ENCODE results near the gene RAB1B.
A peak's percentile ranks its signal among the peaks of the same experiment; 100 is the strongest.

RAB1B gene

GRCh38 chr11:66287889-66288670 is 19.6 kb downstream of the RAB1B start:
- Histone ChIP-seq H3K79me1 (ENCODE audit: low read depth, low read length) (peaks cover 8% of the 10 kb centered on the region), H3K14ac (ENCODE audit: low read length) (peak overlapping the region; percentile 75), H3K36me3 (replicated peaks in 1 of 2; ENCODE audit: control insufficient read depth in 2 of 2, insufficient read depth in 2 of 2, low read length in 2 of 2) (peaks cover 19 to 39% of the 10 kb centered on the region in 2 donors), H2BK5ac (ENCODE audit: low read length) (peak overlapping the region; percentile 89), H3K4ac (ENCODE audit: low read length) (peak overlapping the region; percentile 30), H3K9me3 (replicated peaks in 1 of 2; ENCODE audit: control insufficient read depth in 2 of 2, insufficient read depth in 1 of 2, low read depth in 1 of 2, low read length in 2 of 2) (peaks cover 0 to 5% of the 10 kb centered on the region in 2 donors), H3K27me3 (ENCODE audit: control insufficient read depth in 3 of 3, insufficient read depth in 3 of 3, low read depth in 1 of 3, low read length in 3 of 3) (peaks cover 18 to 30% (median 30%) of the 10 kb centered on the region in 3 experiments), H4K91ac (ENCODE audit: low read depth, low read length, poor library complexity) (no peak overlapping the region), H3K9ac (ENCODE audit: low read depth, low read length, poor library complexity) (peak overlapping the region; percentile 96), H3K4me3 (ENCODE audit: low read length in 2 of 2) (peak overlapping the region; percentile 63 to 91), H3K4me2 (ENCODE audit: insufficient read depth, low read length, poor library complexity, severe bottlenecking) (peak overlapping the region; percentile 90), H2AFZ (ENCODE audit: low read length) (peak overlapping the region; percentile 87), H2BK12ac (ENCODE audit: low read length) (no peak overlapping the region), H2BK15ac (ENCODE audit: low read length) (no peak overlapping the region), H3K18ac (ENCODE audit: low read length) (peak overlapping the region; percentile 36), H4K8ac (ENCODE audit: low read depth, low read length) (no peak overlapping the region), H2BK120ac (ENCODE audit: low read depth, low read length) (peak overlapping the region; percentile 35), H3K23ac (ENCODE audit: low read depth, low read length, poor library complexity) (peak overlapping the region; percentile 95), H2AK5ac (ENCODE audit: low read depth, low read length) (peak overlapping the region; percentile 95), H3K27ac (replicated peaks; ENCODE audit: low read length) (no peak overlapping the region), H3K4me1 (ENCODE audit: control insufficient read depth in 2 of 2, insufficient read depth in 1 of 2, low read depth in 1 of 2, low read length in 2 of 2) (peaks cover 12 to 16% of the 10 kb centered on the region in 2 donors)
- WGBS, 2 donors (ENCODE audit: extremely low coverage in 2 of 2, insufficient read length in 2 of 2, insufficient replicate concordance in 1 of 2), result no CpG with 5 or more reads among the region's 20 CpGs
- no peak for DNase-seq (ENCODE audit: low spot score)

GRCh38 chr11:66288671-66289547 is 20.5 kb downstream of the RAB1B start, which contains the start of gene YIF1A:
Gene YIF1A, minus strand, starts transcription at chr11:66289143. Its CDS starts 158 bp downstream, at chr11:66288985.
- peak within 1 kb of the TSS; percentile 86 for H2BK15ac ChIP-seq (ENCODE audit: low read length)
- H3K36me3 ChIP-seq (replicated peaks in 1 of 2; ENCODE audit: control insufficient read depth in 2 of 2, insufficient read depth in 2 of 2, low read length in 2 of 2), result peaks cover 16 to 32% of the 10 kb centered on the region in 2 donors
- H2BK5ac ChIP-seq (ENCODE audit: low read length), result peak within 1 kb of the TSS; percentile 89
- peak within 1 kb of the TSS; percentile 78 for H3K27ac ChIP-seq (replicated peaks; ENCODE audit: low read length)
- peak; percentile 98 for DNase-seq (ENCODE audit: low spot score)
- peaks cover 0 to 5% of the 10 kb centered on the region in 2 donors for H3K9me3 ChIP-seq (replicated peaks in 1 of 2; ENCODE audit: control insufficient read depth in 2 of 2, insufficient read depth in 1 of 2, low read depth in 1 of 2, low read length in 2 of 2)
- H2BK12ac ChIP-seq (ENCODE audit: low read length), result no peak within 1 kb of the TSS
- H3K79me1 ChIP-seq (ENCODE audit: low read depth, low read length), result peaks cover 8% of the 10 kb centered on the region
- WGBS, 2 donors (ENCODE audit: extremely low coverage in 2 of 2, insufficient read length in 2 of 2, insufficient replicate concordance in 1 of 2), result no CpG with 5 or more reads among the region's 87 CpGs
- peaks cover 19 to 39% (median 38%) of the 10 kb centered on the region in 3 experiments for H3K27me3 ChIP-seq (ENCODE audit: control insufficient read depth in 3 of 3, insufficient read depth in 3 of 3, low read depth in 1 of 3, low read length in 3 of 3)
- peak within 1 kb of the TSS; percentile 95 for H2AK5ac ChIP-seq (ENCODE audit: low read depth, low read length)
- peaks cover 9 to 14% of the 10 kb centered on the region in 2 donors for H3K4me1 ChIP-seq (ENCODE audit: control insufficient read depth in 2 of 2, insufficient read depth in 1 of 2, low read depth in 1 of 2, low read length in 2 of 2)
- H4K91ac ChIP-seq (ENCODE audit: low read depth, low read length, poor library complexity), result no peak within 1 kb of the TSS
- H2AFZ ChIP-seq (ENCODE audit: low read length), result peak within 1 kb of the TSS; percentile 88
- H3K4ac ChIP-seq (ENCODE audit: low read length), result peak within 1 kb of the TSS; percentile 71
- peak within 1 kb of the TSS; percentile 95 for H3K4me2 ChIP-seq (ENCODE audit: insufficient read depth, low read length, poor library complexity, severe bottlenecking)
- H3K4me3 ChIP-seq (ENCODE audit: low read length in 2 of 2), result peak within 1 kb of the TSS; percentile 63 to 91
- H3K18ac ChIP-seq (ENCODE audit: low read length), result peak within 1 kb of the TSS; percentile 99
- peak within 1 kb of the TSS; percentile 95 for H3K23ac ChIP-seq (ENCODE audit: low read depth, low read length, poor library complexity)
- peak within 1 kb of the TSS; percentile 96 for H3K9ac ChIP-seq (ENCODE audit: low read depth, low read length, poor library complexity)
- peak within 1 kb of the TSS; percentile 87 for H3K14ac ChIP-seq (ENCODE audit: low read length)
- H4K8ac ChIP-seq (ENCODE audit: low read depth, low read length), result no peak within 1 kb of the TSS
- H2BK120ac ChIP-seq (ENCODE audit: low read depth, low read length), result peak within 1 kb of the TSS; percentile 35

- peaks cover 19 to 46% (median 40%) of the 10 kb centered on the region in 3 experiments for H3K27me3 ChIP-seq (ENCODE audit: control insufficient read depth in 3 of 3, insufficient read depth in 3 of 3, low read depth in 1 of 3, low read length in 3 of 3)
- peak overlapping the region; percentile 68 for H2BK5ac ChIP-seq (ENCODE audit: low read length)
- H2BK15ac ChIP-seq (ENCODE audit: low read length), result peak overlapping the region; percentile 86
- WGBS, 2 donors (ENCODE audit: extremely low coverage in 2 of 2, insufficient read length in 2 of 2, insufficient replicate concordance in 1 of 2), result no CpG with 5 or more reads among the region's 36 CpGs
- H2AFZ ChIP-seq (ENCODE audit: low read length), result peak overlapping the region; percentile 88
- no peak overlapping the region for H4K91ac ChIP-seq (ENCODE audit: low read depth, low read length, poor library complexity)
- H2BK12ac ChIP-seq (ENCODE audit: low read length), result no peak overlapping the region
- peaks cover 0 to 5% of the 10 kb centered on the region in 2 donors for H3K9me3 ChIP-seq (replicated peaks in 1 of 2; ENCODE audit: control insufficient read depth in 2 of 2, insufficient read depth in 1 of 2, low read depth in 1 of 2, low read length in 2 of 2)
- H2AK5ac ChIP-seq (ENCODE audit: low read depth, low read length), result no peak overlapping the region
- H3K27ac ChIP-seq (replicated peaks; ENCODE audit: low read length), result peak overlapping the region; percentile 78
- H3K4me1 ChIP-seq (ENCODE audit: control insufficient read depth in 2 of 2, insufficient read depth in 1 of 2, low read depth in 1 of 2, low read length in 2 of 2), result peaks cover 9 to 14% of the 10 kb centered on the region in 2 donors
- peaks cover 10 to 24% of the 10 kb centered on the region in 2 donors for H3K36me3 ChIP-seq (replicated peaks in 1 of 2; ENCODE audit: control insufficient read depth in 2 of 2, insufficient read depth in 2 of 2, low read length in 2 of 2)
- no peak overlapping the region for H2BK120ac ChIP-seq (ENCODE audit: low read depth, low read length)
- H3K14ac ChIP-seq (ENCODE audit: low read length), result no peak overlapping the region
- peaks cover 8% of the 10 kb centered on the region for H3K79me1 ChIP-seq (ENCODE audit: low read depth, low read length)
- no peak overlapping the region for H4K8ac ChIP-seq (ENCODE audit: low read depth, low read length)
- H3K9ac ChIP-seq (ENCODE audit: low read depth, low read length, poor library complexity), result peak overlapping the region; percentile 50
- peak overlapping the region; percentile 95 for H3K4me2 ChIP-seq (ENCODE audit: insufficient read depth, low read length, poor library complexity, severe bottlenecking)
- peak overlapping the region; percentile 60 for H3K23ac ChIP-seq (ENCODE audit: low read depth, low read length, poor library complexity)
- H3K4ac ChIP-seq (ENCODE audit: low read length), result no peak overlapping the region
- DNase-seq (ENCODE audit: low spot score), result peak; percentile 85
- H3K4me3 ChIP-seq (ENCODE audit: low read length in 2 of 2), result peak overlapping the region; percentile 63 to 83
- peak overlapping the region; percentile 93 for H3K18ac ChIP-seq (ENCODE audit: low read length)
Observed at GRCh38 chr11:66289548-66290329, 21.3 kb downstream of the RAB1B start.

Data from neuronal stem cell (in vitro differentiated cells).